ENCODE measurements around the gene IFIT3.

The IFIT3 gene

GRCh38 chr10:89297791-89298190, 30.0 kb upstream of the IFIT3 start:
- Histone ChIP-seq H3K27ac (no peak overlapping the region), H3K4me3 (no peak overlapping the region)
- no peak for DNase-seq (ENCODE audit: low spot score)
- no peak for TF ChIP-seq CTCF (IDR thresholded peaks at IDR 0.05)

- no peak overlapping the region for H3K4me3 ChIP-seq
- DNase-seq (ENCODE audit: low spot score), result no peak
- no peak for TF ChIP-seq CTCF (IDR thresholded peaks at IDR 0.05)
- no peak overlapping the region for H3K27ac ChIP-seq
These were observed 28.8 kb upstream of the IFIT3 start for GRCh38 chr10:89299031-89299430.

- Histone ChIP-seq H3K4me3 (peak overlapping the region; percentile 66), H3K27ac (peak overlapping the region; percentile 82 to 87)
- TF ChIP-seq CTCF (IDR thresholded peaks at IDR 0.05), result no peak
- DNase-seq (ENCODE audit: low spot score), result no peak
These were observed 26.6 kb upstream of the IFIT3 start for GRCh38 chr10:89301232-89301631.

- H3K27ac ChIP-seq, result peak within 1 kb of the TSS; percentile 82 to 87
- H3K4me3 ChIP-seq, result peak within 1 kb of the TSS; percentile 66
- TF ChIP-seq CTCF (IDR thresholded peaks at IDR 0.05), result no peak
- no peak for DNase-seq (ENCODE audit: low spot score)
These were observed 25.9 kb upstream of the IFIT3 start, which contains the start of gene IFIT2 for GRCh38 chr10:89301721-89302445. IFIT2 (plus strand) TSS chr10:89302046; CDS start chr10:89302124, 78 bp downstream.

GRCh38 chr10:89302625-89303024, 25.2 kb upstream of the IFIT3 start:
- TF ChIP-seq CTCF (IDR thresholded peaks at IDR 0.05), result no peak
- no peak for DNase-seq (ENCODE audit: low spot score)
- Histone ChIP-seq H3K4me3 (peak overlapping the region; percentile 66), H3K27ac (peak overlapping the region; percentile 82 to 87)

GRCh38 chr10:89303161-89303560, 24.6 kb upstream of the IFIT3 start:
- Histone ChIP-seq H3K4me3 (peak overlapping the region; percentile 55), H3K27ac (no peak overlapping the region)
- DNase-seq (ENCODE audit: low spot score), result no peak
- no peak for TF ChIP-seq CTCF (IDR thresholded peaks at IDR 0.05)

- no peak for TF ChIP-seq CTCF (IDR thresholded peaks at IDR 0.05)
These were observed 23.8 kb upstream of the IFIT3 start for GRCh38 chr10:89304026-89304425.

More at GRCh38 chr10:89304026-89304425, 23.8 kb upstream of the IFIT3 start:
- DNase-seq (ENCODE audit: low spot score), result no peak
- H3K27ac ChIP-seq, result no peak overlapping the region
- H3K4me3 ChIP-seq, result peak overlapping the region; percentile 55

All from coronary artery (tissue), 2 donors.